ENCODE results near the gene PLCD3. TPM values are rescaled to one million over a fixed set of nuclear protein-coding genes. Genes with fewer than 3 reads are reported as not detected.
A peak's percentile ranks its signal among the peaks of the same experiment; 100 is the strongest.

PLCD3 gene
- total RNA-seq, 4 donors from 2014 or later = 35.4 to 68.4 (median 44.2) TPM

GRCh38 chr17:45156242-45156641, 23.9 kb upstream of the PLCD3 start:
- TF ChIP-seq CTCF (IDR thresholded peaks at IDR 0.05) = no peak
- ATAC-seq (ENCODE audit: low FRiP score) = no peak
- no peak for DNase-seq (ENCODE audit: low spot score)

- no peak for DNase-seq (ENCODE audit: low spot score)
- no peak for TF ChIP-seq CTCF (IDR thresholded peaks at IDR 0.05)
- no peak for ATAC-seq (ENCODE audit: low FRiP score)
Measured at GRCh38 chr17:45155483-45155882, 23.2 kb upstream of the PLCD3 start.

GRCh38 chr17:45155029-45155428, 22.7 kb upstream of the PLCD3 start:
- no peak for TF ChIP-seq CTCF (IDR thresholded peaks at IDR 0.05)
- no peak for DNase-seq (ENCODE audit: low spot score)
- no peak for ATAC-seq (ENCODE audit: low FRiP score)

- DNase-seq (ENCODE audit: low spot score) (no peak), ATAC-seq (ENCODE audit: low FRiP score) (no peak)
- no peak for TF ChIP-seq CTCF (IDR thresholded peaks at IDR 0.05)
Measured at GRCh38 chr17:45150911-45151809, 18.8 kb upstream of the PLCD3 start.

- TF ChIP-seq CTCF (IDR thresholded peaks at IDR 0.05) = no peak
- DNase-seq (ENCODE audit: low spot score) (no peak), ATAC-seq (ENCODE audit: low FRiP score) (peak; percentile 18)
Measured at GRCh38 chr17:45149669-45150664, 17.7 kb upstream of the PLCD3 start.

GRCh38 chr17:45149037-45149668, 16.8 kb upstream of the PLCD3 start:
- DNase-seq (ENCODE audit: low spot score) (no peak), ATAC-seq (ENCODE audit: low FRiP score) (peak; percentile 16)
- peak in 1 of 3 donors; percentile 24 for TF ChIP-seq CTCF (IDR thresholded peaks at IDR 0.05)
